ENCODE measurements around the gene HTR2B.

DNA sequence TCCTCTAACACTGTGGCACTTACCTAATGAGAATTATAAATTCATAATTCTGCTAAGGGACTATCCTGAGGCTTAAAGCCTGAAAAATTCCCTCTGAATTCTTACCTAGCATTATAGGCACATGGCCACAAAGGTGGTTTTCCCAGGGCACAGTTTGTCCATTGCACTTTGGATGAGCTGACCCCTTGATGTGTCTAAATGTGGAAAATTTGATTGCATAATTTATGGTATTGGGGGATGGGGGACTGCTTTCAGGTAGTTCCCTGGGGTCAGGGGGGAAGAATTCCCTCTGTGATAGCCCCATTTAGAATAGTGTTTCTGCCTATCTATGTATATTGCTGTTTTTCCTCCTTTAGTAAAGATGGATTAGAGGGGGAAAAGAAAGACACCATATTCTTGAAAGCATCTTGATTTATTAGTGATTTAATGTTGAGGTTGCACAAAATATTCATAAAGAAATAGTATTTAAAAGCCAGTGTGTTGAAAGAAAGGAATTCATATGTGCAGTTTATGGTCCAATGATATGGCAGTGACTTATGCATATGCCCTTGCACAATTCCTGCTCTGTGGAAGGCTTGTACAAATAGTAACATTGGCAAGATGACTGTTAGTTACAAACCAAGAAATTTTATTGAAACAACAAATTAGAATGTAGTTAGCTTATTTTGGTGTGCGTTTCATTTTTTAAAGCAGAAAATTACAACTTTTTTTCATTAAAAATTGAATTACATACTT lies 8.7 kb upstream of the HTR2B start:
- TF ChIP-seq, protein P1, sequence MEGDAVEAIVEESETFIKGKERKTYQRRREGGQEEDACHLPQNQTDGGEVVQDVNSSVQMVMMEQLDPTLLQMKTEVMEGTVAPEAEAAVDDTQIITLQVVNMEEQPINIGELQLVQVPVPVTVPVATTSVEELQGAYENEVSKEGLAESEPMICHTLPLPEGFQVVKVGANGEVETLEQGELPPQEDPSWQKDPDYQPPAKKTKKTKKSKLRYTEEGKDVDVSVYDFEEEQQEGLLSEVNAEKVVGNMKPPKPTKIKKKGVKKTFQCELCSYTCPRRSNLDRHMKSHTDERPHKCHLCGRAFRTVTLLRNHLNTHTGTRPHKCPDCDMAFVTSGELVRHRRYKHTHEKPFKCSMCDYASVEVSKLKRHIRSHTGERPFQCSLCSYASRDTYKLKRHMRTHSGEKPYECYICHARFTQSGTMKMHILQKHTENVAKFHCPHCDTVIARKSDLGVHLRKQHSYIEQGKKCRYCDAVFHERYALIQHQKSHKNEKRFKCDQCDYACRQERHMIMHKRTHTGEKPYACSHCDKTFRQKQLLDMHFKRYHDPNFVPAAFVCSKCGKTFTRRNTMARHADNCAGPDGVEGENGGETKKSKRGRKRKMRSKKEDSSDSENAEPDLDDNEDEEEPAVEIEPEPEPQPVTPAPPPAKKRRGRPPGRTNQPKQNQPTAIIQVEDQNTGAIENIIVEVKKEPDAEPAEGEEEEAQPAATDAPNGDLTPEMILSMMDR (IDR thresholded peaks at IDR 0.05) = no peak
- no peak for TF ChIP-seq POLR2A (IDR thresholded peaks at IDR 0.05)

Data from heart left ventricle (tissue), 13 donors.